C4-2B (cell line): Measurements from ENCODE around the gene SMARCA1.

Experiments used
- CTCF ChIP-seq: fragments of 450-650 bp; conservative IDR thresholded peaks from 2 replicates; pipeline ENCODE4 v1.5.1; 2017; ENCODE audit warnings: mild to moderate bottlenecking
- ZFX ChIP-seq: fragments of 450-650 bp; IDR thresholded peaks from 2 replicates; pipeline ENCODE4 v1.6.1; 2017

- no peak for TF ChIP-seq CTCF
- no peak for TF ChIP-seq ZFX
These were observed 73.2 kb downstream of the SMARCA1 start for GRCh38 chrX:129450123-129450522.
